ENCODE measurements around the gene GUCY1A2. TPM values are rescaled to one million over a fixed set of nuclear protein-coding genes. Genes with fewer than 3 reads are reported as not detected.

Gene GUCY1A2
- total RNA-seq, 1 experiment from 2014 or later: not detected

- no peaks in the 10 kb centered on the region for H3K36me3 ChIP-seq (ENCODE audit: control insufficient read depth, insufficient read depth, low read length)
- CTCF ChIA-PET: no interaction called here
- H3K4me1 Mint-ChIP-seq (ENCODE audit: low read depth, unreplicated experiment): no peaks in the 10 kb centered on the region
- BruUV-seq (replicated peaks): no TSS peak
- H3K9me3 ChIP-seq: peaks cover 3% of the 10 kb centered on the region; the same call in 1 of the 2 replicates
- TF ChIP-seq, protein P1, sequence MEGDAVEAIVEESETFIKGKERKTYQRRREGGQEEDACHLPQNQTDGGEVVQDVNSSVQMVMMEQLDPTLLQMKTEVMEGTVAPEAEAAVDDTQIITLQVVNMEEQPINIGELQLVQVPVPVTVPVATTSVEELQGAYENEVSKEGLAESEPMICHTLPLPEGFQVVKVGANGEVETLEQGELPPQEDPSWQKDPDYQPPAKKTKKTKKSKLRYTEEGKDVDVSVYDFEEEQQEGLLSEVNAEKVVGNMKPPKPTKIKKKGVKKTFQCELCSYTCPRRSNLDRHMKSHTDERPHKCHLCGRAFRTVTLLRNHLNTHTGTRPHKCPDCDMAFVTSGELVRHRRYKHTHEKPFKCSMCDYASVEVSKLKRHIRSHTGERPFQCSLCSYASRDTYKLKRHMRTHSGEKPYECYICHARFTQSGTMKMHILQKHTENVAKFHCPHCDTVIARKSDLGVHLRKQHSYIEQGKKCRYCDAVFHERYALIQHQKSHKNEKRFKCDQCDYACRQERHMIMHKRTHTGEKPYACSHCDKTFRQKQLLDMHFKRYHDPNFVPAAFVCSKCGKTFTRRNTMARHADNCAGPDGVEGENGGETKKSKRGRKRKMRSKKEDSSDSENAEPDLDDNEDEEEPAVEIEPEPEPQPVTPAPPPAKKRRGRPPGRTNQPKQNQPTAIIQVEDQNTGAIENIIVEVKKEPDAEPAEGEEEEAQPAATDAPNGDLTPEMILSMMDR (IDR thresholded peaks at IDR 0.05; ENCODE audit: insufficient read depth in 1 of 2, low read depth in 1 of 2, low read length in 1 of 2, severe bottlenecking in 1 of 2, unreplicated experiment in 1 of 2): no peak
- H3K4me3 ChIP-seq (ENCODE audit: low read depth, low read length): no peak overlapping the region
- H3K27me3 Mint-ChIP-seq (ENCODE audit: insufficient read depth, unreplicated experiment): no peaks in the 10 kb centered on the region
- intact Hi-C loops (cut with micrococcal nuclease; ENCODE audit: unreplicated experiment): no loop called here
- H3K9me3 Mint-ChIP-seq (ENCODE audit: unreplicated experiment): peaks cover 15% of the 10 kb centered on the region
- no peaks in the 10 kb centered on the region for H3K36me3 Mint-ChIP-seq (ENCODE audit: insufficient read depth, unreplicated experiment)
- POLR2A ChIA-PET: no interaction called here
- H3K4me3 Mint-ChIP-seq (ENCODE audit: unreplicated experiment): no peak overlapping the region
- no peak for DNase-seq
- no peak overlapping the region for H3K27ac Mint-ChIP-seq (ENCODE audit: unreplicated experiment)
- no peaks in the 10 kb centered on the region for H3K27me3 ChIP-seq (replicated peaks; ENCODE audit: control insufficient read depth, insufficient read depth, low read length)
- no peaks in the 10 kb centered on the region for H3K4me1 ChIP-seq
Measured at GRCh38 chr11:106858200-106858599, 160.1 kb downstream of the GUCY1A2 start.

DNA sequence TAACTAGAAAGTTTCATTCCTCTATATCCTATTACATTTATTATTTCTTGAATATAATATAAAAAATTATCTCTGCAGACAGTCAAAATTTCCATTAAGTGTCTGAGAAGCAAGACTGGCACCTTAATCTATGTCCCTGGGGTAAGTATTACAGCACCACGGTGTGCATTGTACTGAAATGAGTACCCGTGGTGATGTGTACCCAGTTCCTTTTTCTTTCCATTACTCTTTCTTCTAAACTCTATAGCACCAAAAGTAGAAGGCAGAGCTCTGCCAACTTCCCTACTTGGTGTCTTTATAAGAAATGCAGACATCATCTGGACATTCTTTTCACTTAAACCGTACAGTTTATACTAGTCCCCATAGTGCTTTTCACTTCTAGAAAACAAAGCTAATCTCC is 161.7 kb downstream of the GUCY1A2 start:
- no peaks in the 10 kb centered on the region for H3K36me3 Mint-ChIP-seq (ENCODE audit: insufficient read depth, unreplicated experiment)
- no peaks in the 10 kb centered on the region for H3K4me1 Mint-ChIP-seq (ENCODE audit: low read depth, unreplicated experiment)
- BruUV-seq (replicated peaks): no TSS peak
- no peak overlapping the region for H3K4me3 Mint-ChIP-seq (ENCODE audit: unreplicated experiment)
- Histone ChIP-seq H3K36me3 (ENCODE audit: control insufficient read depth, insufficient read depth, low read length) (no peaks in the 10 kb centered on the region), H3K27me3 (replicated peaks; ENCODE audit: control insufficient read depth, insufficient read depth, low read length) (no peaks in the 10 kb centered on the region), H3K4me1 (no peaks in the 10 kb centered on the region), H3K9me3 (peaks cover 3% of the 10 kb centered on the region; the same call in 1 of the 2 replicates), H3K4me3 (ENCODE audit: low read depth, low read length) (no peak overlapping the region)
- no peaks in the 10 kb centered on the region for H3K27me3 Mint-ChIP-seq (ENCODE audit: insufficient read depth, unreplicated experiment)
- H3K27ac Mint-ChIP-seq (ENCODE audit: unreplicated experiment): no peak overlapping the region
- intact Hi-C loops (cut with micrococcal nuclease; ENCODE audit: unreplicated experiment): no loop called here
- DNase-seq: no peak
- TF ChIP-seq, protein P1 (IDR thresholded peaks at IDR 0.05; ENCODE audit: insufficient read depth in 1 of 2, low read depth in 1 of 2, low read length in 1 of 2, severe bottlenecking in 1 of 2, unreplicated experiment in 1 of 2): no peak
- peaks cover 26% of the 10 kb centered on the region for H3K9me3 Mint-ChIP-seq (ENCODE audit: unreplicated experiment)
- ChIA-PET CTCF (interaction anchor here (0.5 kb wide), 1 partner anchor 16 kb away, joined by 5 read pairs; no protein-coding TSS in a partner anchor), POLR2A (no interaction called here)

DNA sequence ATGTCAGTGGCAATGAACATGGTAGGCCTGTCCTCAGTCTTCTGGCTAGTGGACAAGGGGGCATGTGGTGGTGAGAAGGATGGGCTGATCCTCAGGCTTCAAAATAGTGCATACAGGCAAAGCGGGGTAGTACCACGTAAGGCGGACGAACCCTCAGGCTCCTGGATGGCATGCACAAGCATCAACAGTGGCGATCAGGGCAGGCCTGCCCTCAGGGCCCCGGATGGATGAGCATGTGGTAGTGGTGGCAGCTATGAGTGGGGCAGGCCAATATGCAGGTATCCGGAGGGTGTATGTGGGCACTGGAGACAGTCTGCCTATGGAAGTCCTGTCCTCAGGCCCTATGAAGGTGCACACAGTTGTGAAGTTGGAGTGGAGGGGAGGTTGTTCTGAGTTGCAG is 163.8 kb downstream of the GUCY1A2 start:
- intact Hi-C loops (cut with micrococcal nuclease; ENCODE audit: unreplicated experiment): loop anchor here (1.0 kb wide), 1 partner anchor 183 kb away; no protein-coding TSS in a partner anchor
- no peaks in the 10 kb centered on the region for H3K36me3 Mint-ChIP-seq (ENCODE audit: insufficient read depth, unreplicated experiment)
- no peak for DNase-seq
- H3K27me3 Mint-ChIP-seq (ENCODE audit: insufficient read depth, unreplicated experiment): no peaks in the 10 kb centered on the region
- no peaks in the 10 kb centered on the region for H3K4me1 ChIP-seq
- TF ChIP-seq, protein P1 (IDR thresholded peaks at IDR 0.05; ENCODE audit: insufficient read depth in 1 of 2, low read depth in 1 of 2, low read length in 1 of 2, severe bottlenecking in 1 of 2, unreplicated experiment in 1 of 2): no peak
- H3K4me3 ChIP-seq (ENCODE audit: low read depth, low read length): no peak overlapping the region
- POLR2A ChIA-PET: no interaction called here
- no peak overlapping the region for H3K4me3 Mint-ChIP-seq (ENCODE audit: unreplicated experiment)
- H3K9me3 ChIP-seq: peaks cover 3% of the 10 kb centered on the region; the same call in 1 of the 2 replicates
- CTCF ChIA-PET: no interaction called here
- H3K4me1 Mint-ChIP-seq (ENCODE audit: low read depth, unreplicated experiment): no peaks in the 10 kb centered on the region
- H3K36me3 ChIP-seq (ENCODE audit: control insufficient read depth, insufficient read depth, low read length): no peaks in the 10 kb centered on the region
- no peak overlapping the region for H3K27ac Mint-ChIP-seq (ENCODE audit: unreplicated experiment)
- H3K27me3 ChIP-seq (replicated peaks; ENCODE audit: control insufficient read depth, insufficient read depth, low read length): no peaks in the 10 kb centered on the region
- H3K9me3 Mint-ChIP-seq (ENCODE audit: unreplicated experiment): peaks cover 26% of the 10 kb centered on the region
- BruUV-seq (replicated peaks): no TSS peak
